Tibial nerve (tissue), 4 donors: ENCODE results near the gene CAMTA1.

ENCODE experiments used
- EP300 ChIP-seq, 2 donors: sonication (generic); formaldehyde crosslinking; IDR thresholded peaks; one replicate each; pipeline ENCODE4 v1.6.1; 2017; ENCODE audit warnings: antibody characterized with exemption in 2 of 2, mild to moderate bottlenecking in 1 of 2
- POLR2A ChIP-seq, 2 donors: fragments of 450-650 bp; IDR thresholded peaks; one replicate each; pipeline ENCODE4 v1.6.1; 2017; ENCODE audit warnings: antibody characterized with exemption in 2 of 2, mild to moderate bottlenecking in 2 of 2, moderate library complexity in 2 of 2
- TF ChIP-seq, protein P1 (sequence below), 5 experiments: fragments of 200-600 bp in 3 of 5; fragments of 450-650 bp in 2 of 5; sonication (generic) in 3 of 5; IDR thresholded peaks; one replicate each; pipeline ENCODE4 v1.5.1; 2016 to 2019; ENCODE audit warnings: antibody characterized with exemption in 5 of 5, mild to moderate bottlenecking in 3 of 5, moderate library complexity in 2 of 5

DNA sequence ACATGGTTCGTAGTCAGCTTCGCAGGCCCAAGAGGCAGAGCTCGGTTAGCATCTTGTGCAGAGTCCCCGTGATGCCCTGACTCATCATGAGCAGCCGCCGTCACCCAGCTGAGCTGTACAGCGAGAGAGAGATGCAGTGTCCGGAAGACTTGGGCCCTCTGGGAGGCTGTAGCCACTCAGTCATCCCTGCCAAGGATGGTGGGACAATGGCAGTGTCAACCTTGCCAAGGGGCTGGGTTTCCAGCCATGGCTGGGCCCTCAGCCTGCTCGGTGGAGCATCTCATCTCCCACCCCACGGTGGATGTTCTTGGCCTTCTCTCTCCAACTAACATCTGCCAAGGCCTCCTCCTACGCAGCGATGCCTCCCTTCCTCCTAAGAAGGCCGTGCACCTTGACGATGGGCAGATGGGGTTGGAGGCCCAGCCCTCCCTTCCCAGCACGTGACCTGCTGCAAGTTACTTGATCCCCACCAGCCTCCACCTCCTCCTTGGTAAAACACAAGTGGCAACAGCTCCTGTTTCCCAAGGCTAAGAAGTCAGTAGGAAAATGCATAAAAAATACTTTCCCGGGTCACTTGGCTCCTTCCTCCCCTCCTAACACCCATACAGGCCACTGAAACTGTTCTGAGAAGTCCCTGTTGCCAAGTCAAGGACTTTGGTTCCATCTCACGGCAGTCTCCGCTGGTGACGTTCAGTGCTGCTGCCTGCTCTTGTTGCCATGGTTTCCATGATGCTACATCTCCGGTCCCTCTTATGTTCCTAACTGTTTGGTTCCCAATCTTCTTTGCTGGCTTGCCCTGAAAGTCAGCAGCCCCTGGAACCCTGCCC lies 601.2 kb downstream of the CAMTA1 start:
- TF ChIP-seq, protein P1, sequence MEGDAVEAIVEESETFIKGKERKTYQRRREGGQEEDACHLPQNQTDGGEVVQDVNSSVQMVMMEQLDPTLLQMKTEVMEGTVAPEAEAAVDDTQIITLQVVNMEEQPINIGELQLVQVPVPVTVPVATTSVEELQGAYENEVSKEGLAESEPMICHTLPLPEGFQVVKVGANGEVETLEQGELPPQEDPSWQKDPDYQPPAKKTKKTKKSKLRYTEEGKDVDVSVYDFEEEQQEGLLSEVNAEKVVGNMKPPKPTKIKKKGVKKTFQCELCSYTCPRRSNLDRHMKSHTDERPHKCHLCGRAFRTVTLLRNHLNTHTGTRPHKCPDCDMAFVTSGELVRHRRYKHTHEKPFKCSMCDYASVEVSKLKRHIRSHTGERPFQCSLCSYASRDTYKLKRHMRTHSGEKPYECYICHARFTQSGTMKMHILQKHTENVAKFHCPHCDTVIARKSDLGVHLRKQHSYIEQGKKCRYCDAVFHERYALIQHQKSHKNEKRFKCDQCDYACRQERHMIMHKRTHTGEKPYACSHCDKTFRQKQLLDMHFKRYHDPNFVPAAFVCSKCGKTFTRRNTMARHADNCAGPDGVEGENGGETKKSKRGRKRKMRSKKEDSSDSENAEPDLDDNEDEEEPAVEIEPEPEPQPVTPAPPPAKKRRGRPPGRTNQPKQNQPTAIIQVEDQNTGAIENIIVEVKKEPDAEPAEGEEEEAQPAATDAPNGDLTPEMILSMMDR (IDR thresholded peaks at IDR 0.05), result no peak
- TF ChIP-seq POLR2A (IDR thresholded peaks at IDR 0.05), result no peak
- no peak for TF ChIP-seq EP300 (IDR thresholded peaks at IDR 0.05)
